K562 (cell line): Measurements from ENCODE around the gene TMPO. TPM values are rescaled to one million over a fixed set of nuclear protein-coding genes. Genes with fewer than 3 reads are reported as not detected.

ENCODE experiments used
- CBX8 ChIP-seq: fragments of 200-600 bp; sonication (generic); IDR thresholded peaks from 2 replicates; pipeline ENCODE4 v1.6.1; 2012; ENCODE audit warnings: borderline replicate concordance, mixed run types, low read depth, mild to moderate bottlenecking, moderate library complexity, mixed read lengths, low read length, control low read depth, inconsistent platforms; ENCODE audit not compliant: poor library complexity, severe bottlenecking; ENCODE audit errors: extremely low read depth
- CC2D1A ChIP-seq: fragments of 450-650 bp; IDR thresholded peaks from 2 replicates; pipeline ENCODE4 v1.6.1; 2017; ENCODE audit warnings: mild to moderate bottlenecking
- FOXM1 ChIP-seq, 2 experiments: fragments of 450-650 bp in 1 of 2; sonication (generic) in 1 of 2; formaldehyde crosslinking in 1 of 2; IDR thresholded peaks; 2 replicates each; pipeline versions ENCODE4 v1.6.1 to v1.9.0; 2017 to 2022; ENCODE audit warnings: low read depth in 2 of 2, mild to moderate bottlenecking in 2 of 2, missing genetic modification reagents in 1 of 2, moderate library complexity in 1 of 2
- HDAC2 ChIP-seq: fragments of 450-650 bp; IDR thresholded peaks from 2 replicates; pipeline ENCODE4 v1.6.1; 2016; ENCODE audit warnings: mild to moderate bottlenecking
- HMG20B ChIP-seq: fragments of 250-450 bp; sonication (Bioruptor Pico); IDR thresholded peaks from 2 replicates; pipeline ENCODE4 v1.5.0; 2021; ENCODE audit warnings: mild to moderate bottlenecking
- HNRNPK ChIP-seq: fragments of 200-400 bp; formaldehyde crosslinking; IDR thresholded peaks from one replicate; pipeline ENCODE4 v1.6.1; 2018; ENCODE audit warnings: mild to moderate bottlenecking, low read depth, low read length; ENCODE audit not compliant: poor library complexity, severe bottlenecking
- KDM1A ChIP-seq, 2 experiments: fragments of 450-650 bp; IDR thresholded peaks; 2 replicates each; pipeline ENCODE4 v1.6.1; 2016; ENCODE audit warnings: mild to moderate bottlenecking in 2 of 2
- MYBL2 ChIP-seq, 2 experiments: fragments of 450-650 bp in 1 of 2; sonication (generic) in 1 of 2; formaldehyde crosslinking in 1 of 2; IDR thresholded peaks; 2 replicates each; pipeline versions ENCODE4 v1.6.1 to v1.8.1; 2017 to 2022; ENCODE audit warnings: borderline replicate concordance in 1 of 2, inconsistent platforms in 1 of 2, low read depth in 1 of 2, mild to moderate bottlenecking in 1 of 2, missing genetic modification reagents in 1 of 2, moderate library complexity in 1 of 2
- NBN ChIP-seq: fragments of 450-650 bp; IDR thresholded peaks from 2 replicates; pipeline ENCODE4 v1.6.1; 2016; ENCODE audit warnings: low read depth, mild to moderate bottlenecking
- NCOA1 ChIP-seq: fragments of 450-650 bp; IDR thresholded peaks from 2 replicates; pipeline ENCODE4 v1.6.1; 2016; ENCODE audit warnings: low read depth
- NCOR1 ChIP-seq: fragments of 450-650 bp; IDR thresholded peaks from 2 replicates; pipeline ENCODE4 v1.6.1; 2016; ENCODE audit warnings: mild to moderate bottlenecking, moderate library complexity
- NFIC ChIP-seq: fragments of 450-650 bp; IDR thresholded peaks from 2 replicates; pipeline ENCODE4 v1.6.1; 2017; ENCODE audit warnings: mild to moderate bottlenecking, inconsistent platforms
- PCBP1 ChIP-seq: fragments of 200-400 bp; formaldehyde crosslinking; IDR thresholded peaks from 2 replicates; pipeline ENCODE4 v1.6.1; 2018; ENCODE audit warnings: mild to moderate bottlenecking, low read depth, low read length; ENCODE audit not compliant: poor library complexity, severe bottlenecking
- RAD21 ChIP-seq, 2 experiments: fragments of 250-450 bp in 1 of 2; fragments of 450-650 bp in 1 of 2; sonication (Bioruptor Pico) in 1 of 2; formaldehyde crosslinking in 1 of 2; IDR thresholded peaks in 1 of 2; conservative IDR thresholded peaks in 1 of 2; 2 replicates each; pipeline versions ENCODE4 v1.4.0 to v1.8.0; 2020 to 2022; ENCODE audit warnings: mild to moderate bottlenecking in 2 of 2, moderate library complexity in 1 of 2
- RBM17 ChIP-seq: fragments of 200-400 bp; formaldehyde crosslinking; IDR thresholded peaks from 2 replicates; pipeline ENCODE4 v1.6.1; 2017; ENCODE audit warnings: low read depth, mild to moderate bottlenecking, low read length, borderline replicate concordance
- SMARCE1 ChIP-seq: fragments of 450-650 bp; IDR thresholded peaks from 2 replicates; pipeline ENCODE4 v1.7.1; 2016; ENCODE audit warnings: mild to moderate bottlenecking
- SMC3 ChIP-seq: conservative IDR thresholded peaks from 2 replicates; pipeline ENCODE4 v1.6.1; 2011; ENCODE audit warnings: low read depth, low read length, improper control_type of control experiment; ENCODE audit not compliant: insufficient read depth
- XRCC5 ChIP-seq: fragments of 200-400 bp; formaldehyde crosslinking; IDR thresholded peaks from 2 replicates; pipeline ENCODE4 v1.6.1; 2017; ENCODE audit warnings: low read depth, mild to moderate bottlenecking, low read length
- ZNF23 ChIP-seq: fragments of 250-450 bp; sonication (Bioruptor Pico); IDR thresholded peaks from 2 replicates; pipeline ENCODE4 v1.4.0; 2020; ENCODE audit warnings: mild to moderate bottlenecking
- polyA plus RNA-seq, 8 experiments: library from polyadenylated mRNA; depleted of rRNA in 4 of 8; stranded (reverse) in 5 of 8; unstranded in 3 of 8; fragments of >200 nt; fragmentation: Nextera tagmentation in 2 of 8; fragmentation: Illumina TruSeq in 1 of 8; extraction: Ambion mirVana in 2 of 8; extraction: Trizol in 1 of 8; gene quantifications; 2 replicates each; pipeline versions ENCODE4 v1.2.1 to v1.2.3, GENCODE V29; 2011 to 2014; ENCODE audit warnings: inconsistent platforms in 1 of 8, missing spikeins in 1 of 8
- total RNA-seq, 7 experiments: library from RNA; depleted of rRNA in 6 of 7; stranded (reverse); fragments of >200 nt in 6 of 7; fragmentation: Illumina TruSeq in 2 of 7; extraction: Trizol in 2 of 7; gene quantifications; 2 replicates each; pipeline versions ENCODE4 v1.2.1 to v1.2.3, GENCODE V29; 2011 to 2021; ENCODE audit warnings: low replicate concordance in 1 of 7
- TF ChIP-seq, protein P1 (sequence below): IDR thresholded peaks from 2 replicates; pipeline ENCODE4 v1.6.1; 2012; ENCODE audit warnings: low read depth, low read length, improper control_type of control experiment, borderline replicate concordance
- TF ChIP-seq, protein P2 (sequence below), 2 experiments: fragments of 450-650 bp in 1 of 2; sonication (generic) in 1 of 2; formaldehyde crosslinking in 1 of 2; IDR thresholded peaks in 1 of 2; conservative IDR thresholded peaks in 1 of 2; 2 replicates each; pipeline versions ENCODE4 v1.6.1 to v1.8.1; 2016 to 2023; ENCODE audit warnings: mild to moderate bottlenecking in 2 of 2, moderate library complexity in 2 of 2, inconsistent platforms in 1 of 2, missing genetic modification reagents in 1 of 2
- TF ChIP-seq, protein P3 (sequence below): sonication (generic); formaldehyde crosslinking; IDR thresholded peaks from 2 replicates; pipeline ENCODE4 v1.8.1; 2023; ENCODE audit warnings: mild to moderate bottlenecking, missing genetic modification reagents

TMPO gene
- total and polyA plus RNA-seq, 9 of the 15 experiments (the other 6 are each of a cell fraction or from before 2014, with no cell fraction given): 62.1 to 263 (median 182) TPM

DNA sequence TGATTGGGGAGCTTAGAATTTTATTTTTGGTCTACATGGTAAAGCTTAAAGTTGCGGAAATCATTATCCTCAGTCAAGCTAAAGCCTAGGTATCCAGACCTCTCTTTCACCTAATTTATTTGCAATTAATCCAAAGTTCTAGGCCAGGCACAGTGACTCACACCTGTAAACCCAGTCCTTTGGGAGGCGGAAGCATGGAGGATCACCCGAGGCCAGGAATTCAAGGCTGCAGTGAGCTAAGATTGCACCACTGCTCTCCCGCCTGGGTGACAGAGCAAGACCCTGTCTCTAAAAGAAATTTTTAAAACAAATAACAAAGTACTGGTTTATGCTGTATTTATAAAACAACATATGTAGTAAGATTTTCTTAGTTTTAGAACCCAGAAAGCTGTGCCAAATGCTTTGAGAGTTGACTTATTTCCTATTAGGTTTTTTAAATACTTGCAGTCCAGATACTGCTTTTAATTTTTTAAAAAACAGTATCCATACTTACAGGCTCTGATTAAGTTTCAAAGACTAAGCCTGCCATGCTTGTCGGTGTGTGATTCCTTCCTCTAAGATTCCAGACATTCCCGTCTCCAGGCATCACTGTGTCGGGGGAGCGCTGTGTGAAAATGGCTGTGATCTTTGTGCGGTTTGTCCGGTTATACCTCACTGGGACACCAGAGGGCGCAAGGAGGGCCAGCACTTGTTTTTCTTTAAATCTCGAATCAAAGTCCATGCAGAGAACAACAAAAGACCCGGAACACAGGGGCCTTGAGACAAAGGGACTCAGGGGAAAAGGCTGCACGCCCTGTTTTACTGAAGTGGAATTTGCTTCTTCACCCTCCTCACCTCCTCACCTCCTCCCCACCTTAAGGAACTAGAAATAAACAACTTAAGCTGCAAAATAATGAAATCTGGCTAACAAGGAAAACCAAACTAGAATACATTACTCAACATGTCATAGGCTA, 24.6 kb upstream of the TMPO start (continued):
- TF ChIP-seq NCOA1 (no peak), XRCC5 (peak; percentile 82; the same call in 1 of the 2 replicates), NFIC (peak; percentile 8; the same call in 1 of the 2 replicates), HMG20B (CRISPR knock-in tag) (no peak), SMC3 (peak; percentile 87), NBN (peak; percentile 49; the same call in 1 of the 2 replicates), HNRNPK (no peak), FOXM1 (IDR thresholded peaks at IDR 0.05; ENCODE audit: low read depth) (peak; percentile 98), FOXM1 (CRISPR knock-in tag; IDR thresholded peaks at IDR 0.05; ENCODE audit: low read depth) (peak; percentile 70; the same call in 1 of the 2 replicates), CC2D1A (0 out of 2 replicates have a peak, but pooled peaks have one; percentile 46), CBX8 (no peak), NCOR1 (no peak), RAD21 (CRISPR knock-in tag; conservative IDR thresholded peaks at IDR 0.05 in 1 of 2, IDR thresholded peaks at IDR 0.05 in 1 of 2) (peak; percentile 80 to 81), KDM1A (IDR thresholded peaks at IDR 0.05) (peak in 1 of 2 experiments; percentile 37; a peak in 1 of 4 replicates), MYBL2 (IDR thresholded peaks at IDR 0.05; ENCODE audit: low read depth) (peak; percentile 82), MYBL2 (CRISPR knock-in tag; IDR thresholded peaks at IDR 0.05; ENCODE audit: borderline replicate concordance) (no peak), ZNF23 (CRISPR knock-in tag) (no peak), SMARCE1 (no peak), RBM17 (no peak), HDAC2 (no peak), PCBP1 (no peak)
- TF ChIP-seq, protein P1, sequence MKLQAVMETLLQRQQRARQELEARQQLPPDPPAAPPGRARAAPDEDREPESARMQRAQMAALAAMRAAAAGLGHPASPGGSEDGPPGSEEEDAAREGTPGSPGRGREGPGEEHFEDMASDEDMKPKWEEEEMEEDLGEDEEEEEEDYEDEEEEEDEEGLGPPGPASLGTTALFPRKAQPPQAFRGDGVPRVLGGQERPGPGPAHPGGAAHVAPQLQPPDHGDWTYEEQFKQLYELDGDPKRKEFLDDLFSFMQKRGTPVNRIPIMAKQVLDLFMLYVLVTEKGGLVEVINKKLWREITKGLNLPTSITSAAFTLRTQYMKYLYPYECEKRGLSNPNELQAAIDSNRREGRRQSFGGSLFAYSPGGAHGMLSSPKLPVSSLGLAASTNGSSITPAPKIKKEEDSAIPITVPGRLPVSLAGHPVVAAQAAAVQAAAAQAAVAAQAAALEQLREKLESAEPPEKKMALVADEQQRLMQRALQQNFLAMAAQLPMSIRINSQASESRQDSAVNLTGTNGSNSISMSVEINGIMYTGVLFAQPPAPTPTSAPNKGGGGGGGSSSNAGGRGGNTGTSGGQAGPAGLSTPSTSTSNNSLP: 0 out of 2 replicates have a peak, but pooled peaks have one; percentile 27
- TF ChIP-seq, protein P2, sequence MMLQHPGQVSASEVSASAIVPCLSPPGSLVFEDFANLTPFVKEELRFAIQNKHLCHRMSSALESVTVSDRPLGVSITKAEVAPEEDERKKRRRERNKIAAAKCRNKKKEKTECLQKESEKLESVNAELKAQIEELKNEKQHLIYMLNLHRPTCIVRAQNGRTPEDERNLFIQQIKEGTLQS (IDR thresholded peaks at IDR 0.05): no peak
- TF ChIP-seq, protein P2 (CRISPR knock-in tag; conservative IDR thresholded peaks at IDR 0.05): no peak
- TF ChIP-seq, protein P3, sequence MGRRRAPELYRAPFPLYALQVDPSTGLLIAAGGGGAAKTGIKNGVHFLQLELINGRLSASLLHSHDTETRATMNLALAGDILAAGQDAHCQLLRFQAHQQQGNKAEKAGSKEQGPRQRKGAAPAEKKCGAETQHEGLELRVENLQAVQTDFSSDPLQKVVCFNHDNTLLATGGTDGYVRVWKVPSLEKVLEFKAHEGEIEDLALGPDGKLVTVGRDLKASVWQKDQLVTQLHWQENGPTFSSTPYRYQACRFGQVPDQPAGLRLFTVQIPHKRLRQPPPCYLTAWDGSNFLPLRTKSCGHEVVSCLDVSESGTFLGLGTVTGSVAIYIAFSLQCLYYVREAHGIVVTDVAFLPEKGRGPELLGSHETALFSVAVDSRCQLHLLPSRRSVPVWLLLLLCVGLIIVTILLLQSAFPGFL (CRISPR knock-in tag): no peak
